ENCODE measurements around the gene IGLON5.

GRCh38 chr19:51301266-51301665 is 10.2 kb upstream of the IGLON5 start:
- TF ChIP-seq CTCF (IDR thresholded peaks at IDR 0.05; ENCODE audit: insufficient read depth, low read length, poor library complexity, severe bottlenecking) (no peak), EZH2phosphoT487 (conservative IDR thresholded peaks at IDR 0.05; ENCODE audit: low read length) (no peak)

Measured in SU-DHL-6 (cell line).